ENCODE data around the gene NFIX.
"Not testable (repeated sequence)": the region's sequence is repeated elsewhere in the genome, so short reads cannot be mapped to it uniquely, and the experiment has no call there.

Gene NFIX

DNA sequence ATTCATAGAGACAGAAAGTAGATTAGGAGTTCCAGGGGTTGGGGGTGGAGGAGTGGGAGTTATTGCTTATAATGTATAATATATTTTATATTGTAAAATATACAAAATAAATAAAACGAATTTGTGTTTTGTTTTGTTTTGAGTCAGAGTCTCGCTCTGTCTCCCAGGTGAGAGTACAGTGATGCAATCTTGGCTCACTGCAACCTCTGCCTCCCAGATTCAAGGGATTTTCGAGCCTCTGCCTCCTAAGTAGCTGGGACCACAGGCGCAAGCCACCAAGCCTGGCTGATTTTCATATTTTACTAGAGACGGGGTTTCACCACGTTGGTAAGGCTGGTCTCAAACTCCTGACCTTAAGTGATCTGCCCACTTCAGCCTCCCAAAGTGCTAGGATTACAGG lies 35.8 kb upstream of the NFIX start:
- no peak for DNase-seq

DNA sequence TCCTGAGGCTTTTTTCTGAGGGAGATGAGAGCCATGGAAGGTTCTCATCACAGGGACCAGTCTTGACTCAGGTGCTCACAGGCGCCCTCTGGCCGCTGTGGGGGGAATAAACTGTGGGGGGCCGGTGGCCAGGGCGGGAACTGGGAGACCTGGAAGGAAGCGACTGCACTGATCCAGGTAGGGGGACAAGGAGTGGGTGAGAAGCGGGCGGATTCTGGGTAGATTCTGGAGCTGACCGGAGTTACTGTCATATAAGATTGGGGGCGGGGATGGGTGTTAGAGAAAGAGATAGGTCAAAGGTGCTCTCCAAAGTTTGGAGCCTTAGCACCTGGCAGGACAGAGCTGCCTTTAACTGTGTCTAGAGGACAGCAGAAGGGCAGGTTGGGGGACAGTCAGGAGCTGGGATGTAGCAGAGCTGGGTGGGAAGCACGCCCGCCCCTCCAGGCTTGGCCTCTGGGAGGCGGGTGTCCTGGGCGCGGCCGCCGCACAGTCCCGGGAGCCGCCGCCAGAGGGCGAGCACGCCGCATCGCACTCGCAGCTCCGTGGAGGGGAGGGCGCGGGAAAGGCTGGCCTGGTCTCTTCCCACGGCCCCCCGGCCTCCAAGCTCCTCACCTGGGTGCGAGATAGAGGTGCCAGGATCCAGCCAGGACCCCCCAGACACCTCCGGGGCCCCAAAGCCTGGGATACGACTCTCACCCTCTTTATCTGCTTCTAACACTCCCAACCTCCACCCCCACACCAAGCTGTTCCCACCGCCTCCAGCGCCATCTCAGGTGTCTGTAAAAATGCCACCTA lies 30.1 kb upstream of the NFIX start:
- peak; percentile 51 for DNase-seq

DNA sequence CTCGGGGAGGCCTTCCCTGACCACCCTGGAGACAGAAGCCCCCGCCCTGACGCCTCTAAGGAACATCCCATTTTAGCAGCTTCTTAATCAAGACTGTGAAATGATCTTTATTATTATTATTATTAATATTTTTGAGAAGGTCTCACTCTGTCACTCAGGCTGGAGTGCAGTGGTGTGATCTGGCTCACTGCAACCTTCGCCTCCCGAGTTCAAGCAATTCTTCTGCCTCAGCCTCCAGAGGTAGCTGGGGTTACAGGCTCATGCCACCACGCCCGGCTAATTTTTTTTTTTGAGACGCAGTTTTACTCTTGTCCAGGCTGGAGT lies 29.5 kb upstream of the NFIX start:
- no peak for DNase-seq

DNA sequence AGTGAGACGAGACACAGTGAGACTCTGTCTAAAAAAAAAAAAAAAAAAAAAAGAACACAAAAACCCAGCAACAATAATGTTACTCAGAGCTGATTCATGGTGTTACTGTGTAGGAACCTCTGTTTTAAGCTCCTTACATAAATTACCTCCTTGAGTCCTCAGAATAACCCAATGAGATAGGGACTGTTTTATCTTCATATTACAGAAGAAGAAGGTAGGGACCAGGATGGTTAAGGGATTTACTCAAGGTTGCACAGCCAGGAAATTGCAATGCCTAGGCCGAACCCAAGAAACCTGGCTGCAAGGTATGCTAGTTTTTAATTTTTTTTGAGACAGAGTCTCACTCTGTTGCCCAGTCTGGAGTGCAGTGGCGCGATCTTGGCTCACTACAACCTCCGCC lies 27.4 kb upstream of the NFIX start:
- DNase-seq, result no peak

DNA sequence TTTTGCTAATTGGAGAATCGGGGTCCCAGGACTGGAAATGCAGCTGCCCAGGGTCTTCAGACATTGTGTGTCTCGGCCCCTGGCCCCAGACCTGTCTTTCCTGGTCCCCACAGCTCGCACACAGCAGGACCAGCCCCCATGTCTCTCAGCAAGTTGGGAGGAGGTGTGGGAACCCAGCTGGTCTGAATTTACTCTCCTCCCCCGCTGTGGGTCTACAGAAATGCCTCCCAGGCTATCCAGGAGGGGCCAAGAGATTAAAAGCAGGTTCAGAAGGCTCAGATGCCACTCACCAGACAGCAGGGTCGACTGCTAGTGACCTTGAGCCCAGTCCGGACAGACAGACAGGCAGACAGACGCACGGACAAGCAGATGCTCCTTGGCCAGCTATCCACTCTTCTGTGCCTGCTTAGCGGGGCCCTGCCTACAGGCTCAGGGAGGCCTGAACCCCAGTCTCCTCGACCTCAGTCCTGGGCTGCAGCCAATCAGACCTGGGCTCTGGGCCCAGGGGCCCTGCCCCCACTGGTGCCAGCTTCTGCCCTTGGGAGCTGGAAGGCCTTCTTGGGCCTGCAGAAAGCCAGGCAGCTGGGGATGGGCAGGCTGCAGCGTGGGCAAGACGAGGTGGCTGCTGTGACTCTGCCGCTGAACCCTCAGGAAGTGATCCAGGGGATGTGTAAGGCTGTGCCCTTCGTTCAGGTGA lies 25.8 kb upstream of the NFIX start, which contains the start of gene DAND5:
Gene DAND5 (plus strand): TSS at position 285 of the 697 bp plus-strand sequence. CDS start 85 bp downstream, at position 370.
- no peak for DNase-seq

DNA sequence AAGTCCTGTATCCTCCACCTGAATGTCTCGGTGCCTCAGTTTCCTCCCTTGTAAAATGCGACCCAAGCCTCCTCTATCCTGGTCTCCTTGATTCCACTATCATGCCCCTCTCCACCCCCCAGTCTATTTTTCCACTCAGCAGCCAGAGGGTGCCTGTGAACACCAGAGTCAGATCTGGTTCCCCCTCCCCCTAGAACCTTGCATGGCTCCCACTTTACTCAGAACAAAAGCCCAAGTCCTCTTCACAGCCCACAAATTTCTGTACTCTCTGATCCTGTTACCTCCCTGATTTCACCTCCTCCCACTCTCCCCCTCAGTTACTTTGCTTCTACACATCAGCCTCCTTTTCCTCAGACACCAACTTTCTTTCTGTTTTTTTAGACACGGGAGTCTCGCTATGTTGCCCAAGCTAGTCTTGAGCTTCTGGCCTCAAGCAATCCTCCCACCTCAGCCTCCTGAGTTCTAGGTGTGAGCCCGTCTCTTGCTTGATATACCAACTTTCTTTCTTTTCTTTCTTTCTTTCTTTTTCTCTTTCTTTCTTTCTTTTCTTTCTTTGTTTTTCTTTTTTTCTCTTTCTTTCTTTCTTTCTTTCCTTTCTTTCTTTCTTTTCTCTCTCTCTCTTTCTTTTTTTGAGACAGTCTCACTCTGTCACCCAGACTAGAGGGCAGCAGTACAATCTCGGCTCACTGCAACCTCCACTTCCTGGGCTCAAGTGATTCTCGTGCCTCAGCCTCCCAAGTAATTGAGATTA lies 25.0 kb upstream of the NFIX start:
- no peak for DNase-seq

DNA sequence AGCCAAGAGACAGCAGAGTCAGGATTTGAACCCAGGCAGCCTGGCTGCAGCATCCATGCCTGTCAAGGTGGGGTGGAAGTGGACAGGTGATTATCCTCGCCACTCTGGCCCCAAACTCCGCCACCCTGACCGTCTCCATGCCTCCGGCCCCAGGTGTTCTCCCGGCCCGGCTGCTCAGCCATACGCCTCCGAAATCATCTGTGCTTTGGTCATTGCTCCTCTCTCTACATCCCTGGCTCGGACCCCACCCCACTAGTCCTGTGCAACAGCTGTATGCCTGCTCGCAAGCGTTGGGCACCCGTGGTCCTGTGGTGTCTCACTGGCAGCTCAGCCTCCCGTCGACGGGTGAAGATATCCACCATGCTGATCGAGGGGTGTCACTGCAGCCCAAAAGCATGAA lies 22.0 kb upstream of the NFIX start:
- DNase-seq, result no peak

DNA sequence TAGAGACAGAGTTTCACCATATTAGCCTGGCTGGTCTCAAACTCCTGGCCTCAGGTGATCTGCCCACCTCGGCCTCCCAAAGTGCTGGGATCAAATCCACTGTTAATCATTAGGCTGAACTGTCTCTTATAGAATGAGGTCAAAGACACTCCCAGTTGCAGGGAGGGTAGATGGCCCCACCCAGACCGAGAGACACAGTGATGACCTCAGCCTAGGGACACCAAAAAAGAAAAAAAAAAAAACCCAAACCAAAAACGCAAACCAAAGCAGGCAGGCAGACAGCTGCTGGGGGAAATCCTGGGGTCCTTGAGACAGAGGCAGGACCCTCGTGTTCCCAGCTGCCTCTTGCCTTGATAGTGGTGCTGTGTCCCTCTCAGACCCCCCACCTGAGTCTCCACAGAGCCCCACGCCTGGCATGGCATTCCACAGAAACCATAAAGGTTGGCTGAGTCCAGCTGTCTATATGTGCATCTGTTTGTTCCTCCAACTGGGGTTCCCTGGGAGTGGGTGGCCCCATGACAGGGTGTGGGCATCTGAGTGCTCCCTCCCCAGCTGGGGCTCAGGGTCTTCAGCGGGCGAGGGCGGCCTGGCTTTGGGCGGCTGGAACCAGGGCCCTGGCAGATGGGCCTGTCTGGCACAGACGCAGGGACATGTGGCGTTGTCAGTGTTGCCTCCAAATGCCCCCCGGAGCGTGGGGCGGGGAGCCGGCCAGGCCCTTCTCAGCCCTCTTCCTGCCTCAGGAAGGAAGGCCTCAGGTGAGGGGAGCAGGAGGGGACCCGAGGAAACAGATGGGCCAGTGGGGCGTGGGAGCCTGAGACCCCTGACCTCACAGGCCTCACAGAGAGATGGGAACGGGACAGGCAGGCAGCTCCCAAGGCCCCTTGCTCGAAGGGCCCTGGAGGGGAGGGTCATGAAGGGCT lies 20.7 kb upstream of the NFIX start:
- DNase-seq, result no peak

DNA sequence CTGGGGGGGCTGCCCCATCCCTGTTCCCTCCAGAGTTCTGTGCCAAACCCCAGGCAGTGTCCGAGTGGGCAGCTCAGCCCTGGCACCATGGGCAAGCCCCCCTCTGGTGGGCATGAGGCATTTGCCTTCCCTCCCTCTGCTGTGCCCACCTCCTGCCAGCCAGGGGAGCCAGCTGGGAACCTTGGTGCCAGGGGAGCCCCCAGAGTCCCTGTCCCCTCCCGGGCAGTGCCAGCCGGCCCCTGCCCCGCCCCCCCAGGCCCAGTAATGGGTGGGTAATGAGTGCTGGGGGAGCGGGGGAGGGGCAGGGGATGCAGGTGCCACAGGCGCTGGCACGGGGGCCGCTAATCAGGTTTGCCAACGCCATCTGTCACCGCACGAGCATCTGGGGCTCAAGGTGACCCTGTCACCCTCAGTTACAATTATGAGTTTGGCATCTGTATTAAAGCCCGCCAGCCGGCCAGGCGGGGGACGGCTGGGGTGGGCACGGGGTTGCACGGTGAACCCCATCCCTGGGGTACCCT lies 20.0 kb upstream of the NFIX start:
- no peak for DNase-seq

DNA sequence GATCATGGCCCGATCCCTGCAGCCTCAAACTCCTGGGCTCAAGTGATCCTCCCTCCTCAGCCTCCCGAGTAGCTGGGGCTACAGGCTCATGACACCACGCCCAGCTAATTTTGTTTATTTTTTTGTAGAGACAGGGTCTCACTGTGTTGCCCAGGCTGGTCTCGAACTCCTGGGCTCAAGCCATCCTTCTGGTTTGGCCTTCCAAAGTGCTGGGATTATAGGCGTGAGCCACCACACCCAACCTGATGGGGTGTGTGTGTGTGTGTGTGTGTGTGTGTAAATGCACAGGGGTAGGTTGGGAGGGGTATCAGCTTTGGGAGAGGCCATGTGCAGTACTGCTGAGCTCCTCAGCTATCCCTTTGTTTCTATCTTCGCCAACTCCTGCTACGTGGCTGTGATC lies 19.2 kb upstream of the NFIX start:
- DNase-seq, result not testable (repeated sequence)

DNA sequence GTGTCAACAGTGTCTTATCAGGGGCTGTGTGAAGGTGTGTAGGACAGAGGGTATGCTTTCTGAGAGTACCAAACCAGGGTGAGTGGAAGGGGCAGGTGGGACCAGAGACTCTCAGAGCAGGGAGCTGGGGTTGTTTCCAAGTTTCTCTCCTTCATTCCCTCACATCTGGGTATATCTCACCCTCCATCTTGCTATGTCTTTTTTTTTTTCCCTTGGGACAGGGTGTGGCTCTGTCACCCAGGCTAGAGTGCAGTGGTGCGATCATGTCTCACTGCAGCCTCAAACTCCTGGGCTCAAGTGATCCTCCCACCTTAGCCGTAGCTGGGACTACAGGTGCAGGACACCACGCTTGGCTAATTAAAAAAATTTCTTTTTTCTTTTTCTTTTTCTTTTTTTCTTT lies 15.3 kb upstream of the NFIX start:
- DNase-seq, result no peak

DNA sequence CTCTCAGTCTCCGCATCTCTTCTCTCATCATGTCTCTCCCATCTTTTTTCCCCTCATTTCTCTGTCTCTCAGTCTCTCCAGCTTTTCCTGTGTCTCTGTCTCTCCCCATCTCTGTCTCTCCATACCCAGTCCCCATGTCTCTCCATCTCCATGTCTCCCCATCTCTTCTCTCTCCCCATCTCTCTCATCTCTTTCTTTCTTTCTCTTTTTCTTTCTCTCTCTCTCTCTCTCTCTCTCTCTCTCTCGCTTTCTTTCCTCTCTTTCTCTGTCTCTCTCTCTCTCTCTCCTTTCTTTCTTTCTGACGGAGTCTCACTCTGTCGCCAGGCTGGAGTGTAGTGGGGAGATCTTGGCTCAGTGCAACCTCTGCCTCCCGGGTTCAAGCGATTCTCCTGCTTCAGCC lies 12.6 kb upstream of the NFIX start:
- DNase-seq, result no peak

DNA sequence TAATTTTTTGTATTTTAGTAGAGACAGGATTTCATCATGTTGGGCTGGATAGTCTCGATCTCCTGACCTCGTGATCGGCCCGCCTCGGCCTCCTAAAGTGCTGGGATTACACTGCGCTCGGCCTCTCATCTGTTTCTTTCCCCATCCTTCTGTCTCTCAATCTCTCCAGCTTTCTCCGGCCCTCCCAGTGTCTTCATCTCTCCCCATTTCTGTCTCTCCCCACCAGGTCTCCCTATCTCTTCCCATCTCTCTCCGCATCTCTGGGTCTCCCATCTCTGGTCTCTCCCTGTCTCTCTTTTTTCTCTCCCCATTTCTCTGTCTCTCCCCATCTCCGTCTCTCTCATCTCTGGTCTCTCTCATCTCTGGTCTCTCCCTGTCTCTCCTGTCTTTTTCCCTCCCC lies 12.2 kb upstream of the NFIX start:
- DNase-seq, result no peak

DNA sequence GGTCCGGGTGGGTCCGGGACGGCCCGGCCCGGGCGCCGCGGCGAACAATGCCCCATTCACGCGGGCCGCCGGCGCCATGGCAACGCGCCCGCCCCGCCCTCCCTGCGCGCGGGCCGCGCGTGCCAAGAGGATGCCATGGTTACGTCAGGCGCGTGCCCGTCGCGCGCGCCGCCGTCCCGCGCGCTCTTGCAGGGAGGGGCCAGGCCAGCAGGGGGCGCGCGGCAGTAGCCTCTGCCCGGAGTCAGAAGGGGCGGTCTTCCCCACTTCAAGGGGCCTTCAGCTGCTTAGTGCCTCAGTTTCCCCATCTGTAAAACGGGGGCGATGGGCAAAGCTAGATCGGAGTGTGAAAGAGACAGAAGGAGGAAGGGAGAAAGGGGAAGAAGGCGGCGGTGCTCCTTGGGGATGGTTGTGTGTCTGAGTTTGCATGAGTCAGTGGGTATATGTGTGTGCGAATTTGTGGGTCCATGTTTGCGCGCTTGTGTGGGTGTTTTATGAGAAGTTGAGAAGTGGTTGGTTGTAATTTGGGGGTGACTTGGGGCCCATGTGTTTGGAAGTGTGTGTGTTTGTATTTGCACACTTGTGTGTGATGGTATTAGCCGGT lies 11.6 kb upstream of the NFIX start:
- peak; percentile 35 for DNase-seq

DNA sequence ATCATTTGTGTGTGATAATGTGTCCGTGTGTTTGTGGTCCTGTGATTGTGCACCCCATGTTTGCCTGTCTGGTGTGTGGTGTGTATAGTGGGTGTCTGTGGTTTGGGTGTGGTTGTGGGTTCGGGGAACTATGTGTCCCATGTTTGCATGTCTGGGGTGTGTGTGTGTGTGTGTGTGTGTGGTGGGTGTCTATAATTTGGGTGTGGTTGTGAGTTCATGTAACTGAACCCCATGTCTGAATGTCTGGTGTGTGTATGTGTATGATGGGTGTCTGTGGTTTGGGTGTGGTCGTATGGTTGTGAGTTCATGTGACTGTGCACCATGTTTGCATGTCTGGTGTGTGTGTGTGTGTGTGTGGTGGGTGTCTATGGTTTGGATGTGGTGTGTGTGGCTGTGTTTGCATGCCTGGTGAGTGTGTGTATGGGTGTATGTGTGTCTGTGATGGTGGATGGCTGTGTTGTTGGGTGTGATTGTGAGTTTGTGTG lies 11.1 kb upstream of the NFIX start:
- DNase-seq, result no peak

DNA sequence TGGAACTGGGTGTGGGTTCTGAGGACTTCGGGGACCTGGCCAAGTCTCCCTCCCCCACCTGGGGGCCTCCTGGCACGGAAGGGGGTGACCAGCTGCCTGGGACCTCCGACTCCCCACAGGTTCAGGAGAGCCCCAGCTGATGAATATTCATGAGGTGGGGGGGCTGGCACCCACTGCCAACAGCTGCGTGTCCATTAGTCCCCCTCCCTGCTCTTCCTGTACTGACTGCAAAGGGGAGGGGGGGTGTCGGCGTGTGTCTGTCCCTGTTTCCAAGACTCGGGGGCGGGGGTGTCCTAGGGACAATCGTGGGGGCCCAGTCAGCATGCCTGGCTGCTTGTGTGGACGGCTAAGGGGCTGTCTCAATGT lies 10.6 kb upstream of the NFIX start:
- DNase-seq, result no peak

DNA sequence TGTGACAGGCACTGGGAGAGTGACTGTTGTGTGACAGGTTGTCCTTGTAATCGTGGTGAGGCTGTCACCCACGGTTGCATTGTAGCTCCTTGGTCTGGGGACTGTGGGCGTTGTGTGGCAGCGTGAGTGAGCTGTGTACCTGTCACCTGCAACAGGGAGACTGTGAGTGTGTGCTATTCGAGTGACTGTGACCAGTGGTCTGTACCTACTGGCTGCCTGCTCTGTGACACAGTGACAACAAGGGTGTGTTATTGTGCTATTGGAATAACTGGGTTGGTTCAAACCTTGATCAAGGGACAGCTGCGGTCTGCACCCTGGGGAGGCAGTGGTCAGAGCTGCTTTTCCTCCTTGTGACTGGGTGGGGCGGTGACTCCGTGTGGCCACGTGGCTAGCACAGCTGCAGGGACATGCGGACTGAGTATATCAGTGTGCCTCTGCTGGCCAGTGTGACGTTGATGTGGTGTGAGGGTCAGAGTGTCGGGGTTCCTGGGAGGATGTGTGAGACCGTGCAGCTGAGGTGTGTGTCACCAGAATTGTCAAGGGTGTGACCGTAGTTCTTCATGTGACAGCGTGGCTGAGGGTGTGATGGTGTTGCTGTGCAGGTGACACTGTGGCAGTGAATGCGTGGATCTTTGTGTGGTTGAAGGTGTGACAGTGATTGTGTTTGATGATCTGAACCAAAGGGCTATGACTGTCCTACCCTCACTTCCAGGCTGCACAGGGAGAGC lies 10.1 kb upstream of the NFIX start:
- DNase-seq, result no peak

DNA sequence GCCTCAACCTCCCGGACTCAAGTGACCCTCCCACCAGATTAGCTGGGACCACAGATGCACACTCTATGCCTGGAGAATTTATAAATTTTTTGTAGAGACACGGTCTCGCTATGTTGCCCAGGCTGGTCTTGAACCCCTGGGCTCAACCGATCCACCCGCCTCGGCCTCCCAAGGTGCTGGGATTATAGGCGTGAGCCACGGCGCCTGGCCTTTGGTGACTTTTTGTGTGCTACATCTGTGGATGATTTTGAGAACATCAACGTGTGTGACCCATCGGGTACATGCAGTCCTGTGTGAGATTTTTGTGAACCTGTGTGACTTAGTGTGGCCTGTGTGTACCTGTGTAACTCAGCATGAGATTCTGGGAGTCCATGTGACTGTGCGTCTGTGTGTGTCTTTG lies 8.5 kb upstream of the NFIX start:
- DNase-seq, result no peak

DNA sequence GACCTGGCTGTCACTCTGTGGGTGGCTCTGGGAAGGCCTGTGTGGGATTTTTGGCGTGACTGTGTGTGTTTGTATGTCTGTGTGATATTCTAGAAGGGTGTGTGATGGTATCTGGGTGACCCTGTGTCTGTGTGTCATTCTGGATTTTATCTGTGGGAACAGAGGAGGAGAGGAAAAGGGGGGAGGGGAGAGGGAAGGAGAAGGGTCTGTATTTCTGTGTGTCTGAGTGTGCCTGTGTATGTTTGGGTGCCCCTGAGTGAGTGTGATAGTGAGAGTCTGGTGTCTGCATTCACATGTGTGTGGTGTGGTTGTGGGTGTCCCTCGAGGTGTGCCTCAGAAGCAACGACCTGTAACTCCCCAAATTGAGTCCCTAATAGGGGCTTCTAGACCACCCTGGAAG lies 8.1 kb upstream of the NFIX start:
- no peak for DNase-seq

DNA sequence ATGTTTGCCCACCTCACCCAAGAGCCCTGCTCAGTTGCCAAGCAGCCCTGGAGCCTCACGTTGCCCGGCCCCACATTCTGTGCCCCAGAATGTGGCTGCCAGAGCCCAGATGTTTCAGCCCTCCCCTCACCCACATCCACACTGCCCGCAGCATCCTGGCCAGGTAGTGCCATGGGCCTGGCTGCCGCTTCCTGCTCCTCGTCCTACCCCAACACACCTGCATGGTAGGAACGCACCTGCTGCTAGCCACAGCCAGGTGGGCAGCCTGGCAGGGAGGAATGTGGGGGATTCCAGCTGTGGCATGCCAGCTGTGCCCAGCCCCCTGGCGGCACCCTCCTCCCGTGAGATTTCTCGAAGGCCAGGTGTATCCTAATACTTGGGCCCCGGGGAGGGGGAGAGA lies 7.5 kb upstream of the NFIX start:
- no peak for DNase-seq

DNA sequence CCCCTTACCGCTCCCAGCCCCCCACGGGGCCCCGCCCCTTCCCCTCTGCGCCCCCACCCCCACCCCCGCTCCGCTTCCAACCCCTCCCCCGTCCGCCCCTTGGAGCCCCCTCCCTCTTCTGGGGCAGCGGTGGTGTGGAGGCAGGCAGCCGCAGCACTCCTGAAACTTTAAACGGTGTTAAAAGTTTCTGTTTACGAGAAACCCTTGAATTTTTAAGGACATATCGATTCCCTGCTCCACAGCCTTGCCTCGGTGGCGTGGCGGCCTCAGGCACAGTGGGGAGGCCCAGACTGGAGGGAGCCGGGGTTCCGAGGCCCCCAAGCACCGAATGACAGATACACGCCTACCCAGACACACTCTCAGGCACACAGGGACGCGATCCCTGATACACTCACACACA lies 4.8 kb upstream of the NFIX start:
- DNase-seq, result no peak
